ENCODE data around the gene GABRG3.

GRCh38 chr15:27500206-27500605 lies 529.2 kb downstream of the GABRG3 start:
- TF ChIP-seq CTCF (optimal IDR thresholded peaks at IDR 0.05 in 1 of 3, IDR thresholded peaks at IDR 0.05 in 1 of 3, conservative IDR thresholded peaks at IDR 0.05 in 1 of 3; ENCODE audit: extremely low read depth in 1 of 3, insufficient read depth in 2 of 3, low read length in 3 of 3) (no peak), EZH2 (IDR thresholded peaks at IDR 0.05; ENCODE audit: low read length) (no peak)
